Esophagus muscularis mucosa (tissue), 4 donors: ENCODE data around the gene EBI3.

Experiments
- EP300 ChIP-seq: sonication (generic); formaldehyde crosslinking; IDR thresholded peaks from one replicate; pipeline ENCODE4 v1.6.1; 2017; ENCODE audit warnings: antibody characterized with exemption
- POLR2A ChIP-seq: fragments of 450-650 bp; IDR thresholded peaks from one replicate; pipeline ENCODE4 v1.6.1; 2017; ENCODE audit warnings: antibody characterized with exemption, moderate library complexity, mild to moderate bottlenecking, low read depth
- TF ChIP-seq, protein P1 (sequence below), 3 experiments: fragments of 200-600 bp in 2 of 3; fragments of 450-650 bp in 1 of 3; sonication (generic) in 2 of 3; IDR thresholded peaks; one replicate each; pipeline ENCODE4 v1.5.1; 2017 to 2019; ENCODE audit warnings: antibody characterized with exemption in 3 of 3, mild to moderate bottlenecking in 2 of 3, moderate library complexity in 1 of 3

- TF ChIP-seq, protein P1, sequence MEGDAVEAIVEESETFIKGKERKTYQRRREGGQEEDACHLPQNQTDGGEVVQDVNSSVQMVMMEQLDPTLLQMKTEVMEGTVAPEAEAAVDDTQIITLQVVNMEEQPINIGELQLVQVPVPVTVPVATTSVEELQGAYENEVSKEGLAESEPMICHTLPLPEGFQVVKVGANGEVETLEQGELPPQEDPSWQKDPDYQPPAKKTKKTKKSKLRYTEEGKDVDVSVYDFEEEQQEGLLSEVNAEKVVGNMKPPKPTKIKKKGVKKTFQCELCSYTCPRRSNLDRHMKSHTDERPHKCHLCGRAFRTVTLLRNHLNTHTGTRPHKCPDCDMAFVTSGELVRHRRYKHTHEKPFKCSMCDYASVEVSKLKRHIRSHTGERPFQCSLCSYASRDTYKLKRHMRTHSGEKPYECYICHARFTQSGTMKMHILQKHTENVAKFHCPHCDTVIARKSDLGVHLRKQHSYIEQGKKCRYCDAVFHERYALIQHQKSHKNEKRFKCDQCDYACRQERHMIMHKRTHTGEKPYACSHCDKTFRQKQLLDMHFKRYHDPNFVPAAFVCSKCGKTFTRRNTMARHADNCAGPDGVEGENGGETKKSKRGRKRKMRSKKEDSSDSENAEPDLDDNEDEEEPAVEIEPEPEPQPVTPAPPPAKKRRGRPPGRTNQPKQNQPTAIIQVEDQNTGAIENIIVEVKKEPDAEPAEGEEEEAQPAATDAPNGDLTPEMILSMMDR (IDR thresholded peaks at IDR 0.05), result no peak
- no peak for TF ChIP-seq POLR2A
- TF ChIP-seq EP300, result no peak
Measured at GRCh38 chr19:4189641-4190040, 39.7 kb upstream of the EBI3 start.
